H1 (cell line): ENCODE results near the gene VIPR2. TPM values are rescaled to one million over a fixed set of nuclear protein-coding genes. Genes with fewer than 3 reads are reported as not detected.

Source experiments
- CTCF ChIA-PET: fragments of 300-600 bp; sonication (Branson Sonifier 250); formaldehyde crosslinking; loops from one replicate; lab custom pipeline; 2021; ENCODE audit not compliant: partially characterized antibody; lab: Charles Lee
- POLR2A ChIA-PET: fragments of 300-600 bp; sonication (Branson Sonifier 250); formaldehyde crosslinking; loops from one replicate; lab custom pipeline; 2021; ENCODE audit warnings: inconsistent platforms; ENCODE audit not compliant: partially characterized antibody; lab: Charles Lee
- DNase-seq, 2 experiments: peaks; one replicate each; pipeline versions ENCODE4 v3.0.0 to v3.0.0-alpha.2; 2010 to 2022; ENCODE audit warnings: low spot score in 2 of 2, low read depth in 1 of 2, mixed read lengths in 1 of 2
- FAIRE-seq: peaks from 2 replicates; lab custom pipeline; 2011; peaks lifted over from hg19 to GRCh38; lab: Jason Lieb, UNC
- H2AFZ ChIP-seq: 2 replicates; pipeline ENCODE4 v1.8.1; 2012; ENCODE audit warnings: low read length, inconsistent platforms
- H2AK5ac ChIP-seq: 2 replicates; pipeline ENCODE4 v1.6.1; 2013; ENCODE audit warnings: low read depth, low read length
- H2BK120ac ChIP-seq: replicated peaks from 2 replicates; pipeline ENCODE3; 2013; ENCODE audit warnings: low read depth, low read length, inconsistent platforms
- H2BK12ac ChIP-seq: 2 replicates; pipeline ENCODE4 v1.6.1; 2013; ENCODE audit warnings: low read depth, low read length
- H2BK15ac ChIP-seq: 2 replicates; pipeline ENCODE4 v1.6.1; 2013; ENCODE audit warnings: low read length
- H2BK20ac ChIP-seq: 2 replicates; pipeline ENCODE4 v1.6.1; 2013; ENCODE audit warnings: low read length
- H2BK5ac ChIP-seq: 2 replicates; pipeline ENCODE4 v1.6.1; 2013; ENCODE audit warnings: low read depth, low read length
- H3K14ac ChIP-seq: 2 replicates; pipeline ENCODE4 v1.6.1; 2013; ENCODE audit warnings: inconsistent platforms; ENCODE audit not compliant: insufficient read length
- H3K18ac ChIP-seq: 2 replicates; pipeline ENCODE4 v1.6.1; 2013; ENCODE audit warnings: low read length; ENCODE audit errors: extremely low read depth
- H3K23ac ChIP-seq: 2 replicates; pipeline ENCODE4 v1.6.1; 2013; ENCODE audit warnings: inconsistent platforms; ENCODE audit not compliant: insufficient read length
- H3K23me2 ChIP-seq: 2 replicates; pipeline ENCODE4 v1.6.1; 2013; ENCODE audit warnings: low read depth, low read length
- H3K27ac ChIP-seq: 2 replicates; pipeline ENCODE4 v1.6.1; 2011; ENCODE audit warnings: low read depth, low read length, inconsistent platforms
- H3K27me3 ChIP-seq, 4 experiments: replicated peaks in 1 of 4; 1 replicate in 1 of 4; 2 replicates in 3 of 4; pipeline versions ENCODE4 v1.6.1 to v1.8.1; 2011 to 2013; ENCODE audit warnings: low read length in 3 of 4, mild to moderate bottlenecking in 3 of 4, inconsistent platforms in 2 of 4, mixed read lengths in 2 of 4, moderate library complexity in 1 of 4; ENCODE audit not compliant: control insufficient read depth in 3 of 4, insufficient read depth in 3 of 4; ENCODE audit errors: extremely low read depth in 1 of 4
- H3K36me3 ChIP-seq, 4 experiments: 2 replicates each; pipeline versions ENCODE4 v1.6.1 to v1.8.1; 2011 to 2013; ENCODE audit warnings: mild to moderate bottlenecking in 4 of 4, low read length in 3 of 4, moderate library complexity in 2 of 4, control low read depth in 1 of 4, inconsistent platforms in 1 of 4; ENCODE audit not compliant: insufficient read depth in 4 of 4, control insufficient read depth in 2 of 4
- H3K4ac ChIP-seq: replicated peaks from 2 replicates; pipeline ENCODE3; 2013; ENCODE audit warnings: low read length, low read depth, mixed read lengths, inconsistent platforms; ENCODE audit not compliant: insufficient read length
- H3K4me1 ChIP-seq, 4 experiments: replicated peaks in 1 of 4; 1 replicate in 1 of 4; 2 replicates in 3 of 4; pipeline versions ENCODE4 v1.6.1 to v1.8.1; 2011 to 2013; ENCODE audit warnings: low read length in 3 of 4, inconsistent platforms in 2 of 4, mixed read lengths in 1 of 4; ENCODE audit not compliant: insufficient read depth in 4 of 4, control insufficient read depth in 3 of 4
- H3K4me2 ChIP-seq, 2 experiments: 2 replicates each; pipeline versions ENCODE4 v1.6.1 to v1.8.1; 2011 to 2013; ENCODE audit warnings: low read depth in 2 of 2, low read length in 2 of 2, control low read depth in 1 of 2, inconsistent platforms in 1 of 2, mild to moderate bottlenecking in 1 of 2; ENCODE audit not compliant: insufficient read depth in 1 of 2
- H3K4me3 ChIP-seq, 4 experiments: fragments of 200-600, 300-600 bp in 1 of 4; sonication (generic), shearing (Covaris generic), sonication (Bioruptor Twin) in 1 of 4; 2 replicates each; pipeline versions ENCODE4 v1.5.1 to v1.8.1; 2011 to 2016; ENCODE audit warnings: low read length in 4 of 4, low read depth in 3 of 4, control low read depth in 2 of 4, inconsistent platforms in 2 of 4, mild to moderate bottlenecking in 2 of 4, mixed read lengths in 1 of 4, moderate library complexity in 1 of 4; ENCODE audit not compliant: insufficient read depth in 2 of 4; ENCODE audit errors: extremely low read depth in 1 of 4
- H3K56ac ChIP-seq: replicated peaks from 2 replicates; pipeline ENCODE3; 2013; ENCODE audit warnings: low read depth, mild to moderate bottlenecking, mixed read lengths, low read length, inconsistent platforms; ENCODE audit not compliant: insufficient read length
- H3K79me1 ChIP-seq: 2 replicates; pipeline ENCODE4 v1.6.1; 2013; ENCODE audit warnings: low read depth, low read length, control low read depth
- H3K79me2 ChIP-seq, 2 experiments: 2 replicates each; pipeline versions ENCODE4 v1.6.1 to v1.8.1; 2012 to 2013; ENCODE audit warnings: low read length in 2 of 2, mild to moderate bottlenecking in 2 of 2, inconsistent platforms in 1 of 2; ENCODE audit not compliant: insufficient read depth in 2 of 2, control insufficient read depth in 1 of 2
- H3K9ac ChIP-seq, 4 experiments: replicated peaks in 1 of 4; 1 replicate in 1 of 4; 2 replicates in 3 of 4; pipeline versions ENCODE4 v1.6.1 to v1.8.1; 2011 to 2013; ENCODE audit warnings: low read depth in 3 of 4, low read length in 3 of 4, control low read depth in 2 of 4, mild to moderate bottlenecking in 2 of 4, moderate library complexity in 2 of 4, inconsistent platforms in 1 of 4; ENCODE audit errors: extremely low read depth in 1 of 4
- H3K9me3 ChIP-seq, 2 experiments: 2 replicates each; pipeline versions ENCODE4 v1.6.1 to v1.8.1; 2012 to 2013; ENCODE audit warnings: mild to moderate bottlenecking in 2 of 2, moderate library complexity in 2 of 2, control low read depth in 1 of 2, inconsistent platforms in 1 of 2, low read depth in 1 of 2, low read length in 1 of 2, mixed read lengths in 1 of 2; ENCODE audit not compliant: insufficient read depth in 2 of 2
- H4K20me1 ChIP-seq, 2 experiments: replicated peaks in 1 of 2; 2 replicates each; pipeline versions ENCODE3 to v1.8.1; 2011 to 2013; ENCODE audit warnings: inconsistent platforms in 2 of 2, low read length in 2 of 2, mild to moderate bottlenecking in 1 of 2; ENCODE audit not compliant: insufficient read depth in 2 of 2, control insufficient read depth in 1 of 2
- H4K5ac ChIP-seq: 2 replicates; pipeline ENCODE4 v1.6.1; 2013; ENCODE audit warnings: low read length, low read depth, mixed read lengths, inconsistent platforms; ENCODE audit not compliant: insufficient read length
- H4K8ac ChIP-seq: 2 replicates; pipeline ENCODE4 v1.8.0; 2013; ENCODE audit warnings: mild to moderate bottlenecking, moderate library complexity, low read length, inconsistent platforms; ENCODE audit not compliant: insufficient read depth; ENCODE audit errors: extremely low read depth
- H4K91ac ChIP-seq: replicated peaks from 2 replicates; pipeline ENCODE3; 2013; ENCODE audit warnings: low read length, mixed read lengths, inconsistent platforms; ENCODE audit not compliant: insufficient read length
- ASH2L ChIP-seq: fragments of 200-600, 300-600 bp; sonication (generic); IDR thresholded peaks from one replicate; pipeline ENCODE4 v1.7.1; 2017; ENCODE audit warnings: low read length
- BCL11A ChIP-seq, 2 experiments: IDR thresholded peaks; one replicate each; pipeline ENCODE4 v1.6.1; 2011; ENCODE audit warnings: low read depth in 2 of 2, low read length in 2 of 2, mild to moderate bottlenecking in 2 of 2
- EZH2 ChIP-seq: fragments of 200-600 bp; sonication (generic); IDR thresholded peaks from 2 replicates; pipeline ENCODE4 v1.7.1; 2012; ENCODE audit warnings: low read depth, mild to moderate bottlenecking, moderate library complexity, low read length, inconsistent platforms; ENCODE audit not compliant: severe bottlenecking
- JUND ChIP-seq: IDR thresholded peaks from 2 replicates; pipeline ENCODE4 v1.6.1; 2011; ENCODE audit warnings: mild to moderate bottlenecking, improper control_type of control experiment, low read length
- KDM4A ChIP-seq: IDR thresholded peaks from one replicate; pipeline ENCODE4 v1.7.1; 2012; ENCODE audit warnings: low read depth, mild to moderate bottlenecking, moderate library complexity, low read length, inconsistent platforms; ENCODE audit not compliant: severe bottlenecking
- SP1 ChIP-seq: IDR thresholded peaks from 2 replicates; pipeline ENCODE4 v1.6.1; 2011; ENCODE audit warnings: low read depth, low read length
- SRF ChIP-seq: IDR thresholded peaks from 2 replicates; pipeline ENCODE4 v1.6.1; 2011; ENCODE audit warnings: mild to moderate bottlenecking, low read depth, low read length, moderate library complexity
- TBP ChIP-seq: IDR thresholded peaks from 2 replicates; pipeline ENCODE4 v1.6.1; 2011; ENCODE audit warnings: low read depth, low read length, improper control_type of control experiment
- WGBS, 2 experiments: shearing (Covaris generic) in 1 of 2; methylation state at CpG; one replicate each; pipeline versions ENCODE4 v1.1.6 to v1.1.7; 2013 to 2015; ENCODE audit warnings: low lambda C conversion rate in 2 of 2, mixed read lengths in 2 of 2, inconsistent platforms in 1 of 2, low coverage in 1 of 2, missing lambda C conversion rate in 1 of 2; ENCODE audit not compliant: insufficient replicate concordance in 2 of 2, insufficient coverage in 1 of 2, insufficient read length in 1 of 2; ENCODE audit errors: extremely low coverage in 1 of 2, missing lambda C conversion rate in 1 of 2; 5-methylcytosine and 5-hydroxymethylcytosine counted together
- polyA plus RNA-seq, 7 experiments: library from polyadenylated mRNA; depleted of rRNA in 3 of 7; stranded (reverse) in 5 of 7; unstranded in 2 of 7; fragments of >200 nt in 5 of 7; fragments of 200-250 nt in 2 of 7; gene quantifications; 1 replicate in 5 of 7; 2 replicates in 1 of 7; 4 replicates in 1 of 7; pipeline versions ENCODE4 v1.2.1 to v1.2.3, GENCODE V29; 2011 to 2013; ENCODE audit warnings: missing spikeins in 2 of 7, mixed read lengths in 2 of 7
- total RNA-seq: library from RNA; stranded (reverse); fragmentation: NEBNext Ultra II Directional; extraction: Animal tissue kit (Norgen Biotek cat#: 25700); gene quantifications from 2 replicates; pipeline ENCODE4 v1.2.1, GENCODE V29; 2021
- TF ChIP-seq, protein P1 (sequence below): IDR thresholded peaks from 2 replicates; pipeline ENCODE4 v1.6.1; 2012; ENCODE audit warnings: inconsistent platforms

VIPR2 gene
- total and polyA plus RNA-seq, 2 of the 8 experiments (the other 6 are each of a cell fraction or from before 2014, with no cell fraction given): 2.4 to 6.3 TPM

DNA sequence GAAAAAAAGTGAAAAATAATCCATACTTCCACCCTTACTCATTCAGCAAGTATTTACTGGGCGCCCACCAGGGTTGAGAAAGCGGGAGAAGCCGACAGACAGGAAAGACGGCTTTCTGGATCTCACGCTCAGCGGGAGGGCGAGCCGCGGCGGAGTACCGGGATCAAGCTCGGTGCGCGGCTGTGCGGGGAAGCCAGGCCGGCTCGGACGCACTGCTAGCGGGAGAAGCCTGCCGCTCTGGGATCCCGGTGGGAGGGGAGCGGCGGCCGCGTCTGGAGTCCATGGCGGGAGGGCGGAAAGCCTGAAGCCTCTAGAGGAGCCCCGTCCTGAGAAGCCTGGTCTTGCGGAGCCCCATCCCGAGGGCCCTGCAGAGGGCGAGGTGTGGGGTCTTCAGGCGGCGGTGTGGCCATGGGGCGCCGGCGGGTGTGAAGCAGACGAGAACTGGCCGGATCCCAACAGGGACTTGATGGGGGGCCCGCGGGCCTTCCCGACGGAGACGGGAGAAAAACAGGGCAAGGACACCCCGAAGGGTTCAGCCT is 82.9 kb downstream of the VIPR2 start:
- H4K20me1 ChIP-seq: no peaks in the 10 kb centered on the region
- H2BK120ac ChIP-seq: no peak overlapping the region
- peak; percentile 34; the same call in 1 of the 2 replicates for TF ChIP-seq SP1
- TF ChIP-seq KDM4A: peak; percentile 40
- peak in 1 of 2 experiments; percentile 43 for TF ChIP-seq BCL11A (IDR thresholded peaks at IDR 0.05; ENCODE audit: low read depth in 2 of 2, low read length in 2 of 2)
- peak; percentile 36 for TF ChIP-seq ASH2L
- TF ChIP-seq SRF: no peak
- peak; percentile 33; the same call in 1 of the 2 replicates for TF ChIP-seq JUND
- peak; percentile 75; the same call in 1 of the 2 replicates for TF ChIP-seq TBP
- TF ChIP-seq, protein P1, sequence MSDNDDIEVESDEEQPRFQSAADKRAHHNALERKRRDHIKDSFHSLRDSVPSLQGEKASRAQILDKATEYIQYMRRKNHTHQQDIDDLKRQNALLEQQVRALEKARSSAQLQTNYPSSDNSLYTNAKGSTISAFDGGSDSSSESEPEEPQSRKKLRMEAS: peak; percentile 32; the same call in 1 of the 2 replicates
- no peak for TF ChIP-seq EZH2
- DNase-seq (peak; percentile 25 to 85), FAIRE-seq (no peak)
- H3K4ac ChIP-seq: no peak overlapping the region
- peak overlapping the region; percentile 52 to 56 for H3K4me2 ChIP-seq
- H3K9me3 ChIP-seq: peaks cover 0 to 3% of the 10 kb centered on the region in 2 experiments; a peak in 1 of 4 replicates
- no peak overlapping the region for H4K5ac ChIP-seq
- no peak overlapping the region for H3K9ac ChIP-seq
- H3K79me2 ChIP-seq: no peaks in the 10 kb centered on the region
- CTCF ChIA-PET: interaction anchor here (0.6 to 1.4 kb wide), 2 partner anchors 61 to 708 kb away, joined by 3 read pairs; no protein-coding TSS in a partner anchor
- H3K36me3 ChIP-seq: no peaks in the 10 kb centered on the region
- H4K8ac ChIP-seq: peak overlapping the region; percentile 75; the same call in 1 of the 2 replicates
- POLR2A ChIA-PET: interaction anchor here (0.7 to 1.8 kb wide), 2 partner anchors 16 to 32 kb away, joined by 3 to 7 read pairs; no protein-coding TSS in a partner anchor
- H3K4me1 ChIP-seq: peaks cover 0 to 4% (median 2%) of the 10 kb centered on the region in 4 experiments; a peak in 1 of 7 replicates
- no peak overlapping the region for H3K27ac ChIP-seq
- H3K23me2 ChIP-seq: peaks cover 14% of the 10 kb centered on the region; the same call in 1 of the 2 replicates
- no peak overlapping the region for H3K56ac ChIP-seq
- H2BK5ac ChIP-seq: no peak overlapping the region
- 28% methylated on average over 42 of the region's 44 CpGs; no CpG with 5 or more reads in 1 of the 2 experiments for WGBS, 2 experiments
- H3K27me3 ChIP-seq: peaks cover 0 to 4% (median 0%) of the 10 kb centered on the region in 4 experiments; a peak in 1 of 7 replicates
- H2AFZ ChIP-seq: no peak overlapping the region
- peak overlapping the region in 3 of 4 experiments; percentile 8 to 46 (median 23); a peak in 5 of 8 replicates for H3K4me3 ChIP-seq
- H3K14ac ChIP-seq: no peak overlapping the region
- no peak overlapping the region for H4K91ac ChIP-seq
- no peak overlapping the region for H3K23ac ChIP-seq
- H2BK12ac ChIP-seq: no peak overlapping the region
- H3K18ac ChIP-seq: no peak overlapping the region
- H2AK5ac ChIP-seq: no peak overlapping the region
- H2BK20ac ChIP-seq: no peak overlapping the region
- H3K79me1 ChIP-seq: no peaks in the 10 kb centered on the region
- no peak overlapping the region for H2BK15ac ChIP-seq
